Mammary epithelial cell (primary cell): ENCODE data around the gene PI4K2A.

Experiments used
- CTCF ChIP-seq, 2 donors: IDR thresholded peaks in 1 of 2; conservative IDR thresholded peaks in 1 of 2; 2 replicates each; pipeline ENCODE4 v1.5.1; 2011 to 2012; ENCODE audit warnings: inconsistent platforms in 2 of 2, low read length in 2 of 2, mild to moderate bottlenecking in 2 of 2, control low read depth in 1 of 2, low read depth in 1 of 2; ENCODE audit not compliant: insufficient read depth in 1 of 2; ENCODE audit errors: extremely low read depth in 1 of 2
- EZH2 ChIP-seq: IDR thresholded peaks from 2 replicates; pipeline ENCODE4 v1.6.1; 2012; ENCODE audit warnings: low read length, inconsistent platforms, borderline replicate concordance

DNA sequence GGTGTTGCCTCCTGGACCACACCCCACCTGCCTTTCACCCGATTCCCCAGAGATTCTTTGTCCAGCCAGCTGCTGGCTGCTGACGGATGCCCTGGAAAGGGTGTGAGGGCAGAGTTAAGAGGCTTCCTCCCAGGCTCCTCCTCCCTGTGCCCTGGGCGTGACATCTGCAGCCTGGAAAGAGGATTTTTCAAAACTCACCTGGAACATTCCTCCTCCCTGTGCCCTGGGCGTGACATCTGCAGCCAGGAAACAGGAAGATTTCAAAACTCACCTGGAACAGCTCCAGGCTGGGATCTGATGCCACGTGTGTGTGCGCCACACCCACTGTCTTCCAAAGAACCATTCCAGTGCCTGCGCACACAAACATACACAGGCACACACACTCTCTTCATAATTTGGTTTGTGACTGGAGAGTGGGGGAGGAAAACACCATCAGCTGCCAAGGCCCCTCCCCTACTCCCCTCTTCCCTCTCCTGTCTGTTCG lies 78.2 kb downstream of the PI4K2A start:
- TF ChIP-seq CTCF (conservative IDR thresholded peaks at IDR 0.05 in 1 of 2, IDR thresholded peaks at IDR 0.05 in 1 of 2; ENCODE audit: extremely low read depth in 1 of 2, insufficient read depth in 1 of 2, low read depth in 1 of 2, low read length in 2 of 2): no peak
- no peak for TF ChIP-seq EZH2
